Uterus (tissue), 4 donors: ENCODE data around the gene KIRREL3. TPM values are rescaled to one million over a fixed set of nuclear protein-coding genes. Genes with fewer than 3 reads are reported as not detected.

Experiments
- DNase-seq, 2 donors: peaks; one replicate each; pipeline ENCODE4 v3.0.0-alpha.2; 2019 to 2020
- H3K27ac ChIP-seq, 2 donors: fragments of 200-600 bp; sonication (generic); 1 replicate in 1 of 2; 2 replicates in 1 of 2; pipeline ENCODE4 v1.5.1; 2016 to 2018
- H3K27me3 ChIP-seq, 2 donors: fragments of 200-600 bp; sonication (generic); one replicate each; pipeline ENCODE4 v1.5.1; 2018 to 2019; ENCODE audit warnings: control low read depth in 1 of 2
- H3K36me3 ChIP-seq, 2 donors: fragments of 200-600 bp; sonication (generic); one replicate each; pipeline ENCODE4 v1.5.1; 2019; ENCODE audit warnings: control low read depth in 1 of 2
- H3K4me1 ChIP-seq, 2 donors: fragments of 200-600 bp; sonication (generic); one replicate each; pipeline ENCODE4 v1.5.1; 2018 to 2019; ENCODE audit warnings: control low read depth in 1 of 2
- H3K4me3 ChIP-seq, 2 donors: fragments of 200-600 bp; sonication (generic); 1 replicate in 1 of 2; 2 replicates in 1 of 2; pipeline ENCODE4 v1.5.1; 2018 to 2019; ENCODE audit warnings: mild to moderate bottlenecking in 1 of 2
- H3K9me3 ChIP-seq, 2 donors: fragments of 200-600 bp; sonication (generic); one replicate each; pipeline ENCODE4 v1.5.1; 2019; ENCODE audit warnings: control low read depth in 1 of 2
- CTCF ChIP-seq, 4 experiments: fragments of 200-600 bp in 2 of 4; fragments of 450-650 bp in 2 of 4; sonication (generic) in 2 of 4; IDR thresholded peaks; one replicate each; pipeline ENCODE4 v1.5.1; 2016 to 2019; ENCODE audit warnings: antibody characterized with exemption in 4 of 4, mild to moderate bottlenecking in 2 of 4, moderate library complexity in 1 of 4
- POLR2A ChIP-seq, 2 donors: fragments of 450-650 bp; IDR thresholded peaks; one replicate each; pipeline ENCODE4 v1.6.1; 2016; ENCODE audit warnings: antibody characterized with exemption in 2 of 2, mild to moderate bottlenecking in 1 of 2, moderate library complexity in 1 of 2
- intact Hi-C: fragments of 100-400 bp; cut with DNase I; formaldehyde crosslinking; loops from one replicate; pipeline ENCODE4 v1.15.1; 2023; ENCODE audit warnings: low total_unique reads
- total RNA-seq, 4 donors: library from RNA; depleted of rRNA in 3 of 4; stranded (reverse); fragments of >200 nt in 3 of 4; gene quantifications; one replicate each; pipeline versions ENCODE4 v1.1.0 to v1.2.4, GENCODE V29; 2014 to 2023
- donor health status: DM: yes; HTN: yes; CAD: no.

Gene KIRREL3
- total RNA-seq, 4 donors from 2014 or later = 10.0 TPM; not detected in 3

- intact Hi-C loops = no loop called here
- DNase-seq = no peak
- no peaks in the 10 kb centered on the region for H3K27me3 ChIP-seq
- H3K9me3 ChIP-seq = no peaks in the 10 kb centered on the region
- TF ChIP-seq CTCF (IDR thresholded peaks at IDR 0.05) = no peak
- no peak for TF ChIP-seq POLR2A (IDR thresholded peaks at IDR 0.05)
- H3K4me3 ChIP-seq = no peak overlapping the region
- H3K27ac ChIP-seq = no peak overlapping the region
- no peaks in the 10 kb centered on the region for H3K4me1 ChIP-seq
- H3K36me3 ChIP-seq = no peaks in the 10 kb centered on the region
Observed at GRCh38 chr11:126834149-126834548, 166.4 kb downstream of the KIRREL3 start.

GRCh38 chr11:126833065-126833464 is 167.5 kb downstream of the KIRREL3 start:
- Histone ChIP-seq H3K4me1 (no peaks in the 10 kb centered on the region), H3K4me3 (no peak overlapping the region), H3K36me3 (no peaks in the 10 kb centered on the region), H3K9me3 (no peaks in the 10 kb centered on the region), H3K27me3 (no peaks in the 10 kb centered on the region), H3K27ac (no peak overlapping the region)
- TF ChIP-seq POLR2A (IDR thresholded peaks at IDR 0.05) (no peak), CTCF (IDR thresholded peaks at IDR 0.05) (no peak)
- DNase-seq = no peak
- intact Hi-C loops = no loop called here

- intact Hi-C loops = no loop called here
- Histone ChIP-seq H3K4me1 (no peaks in the 10 kb centered on the region), H3K9me3 (no peaks in the 10 kb centered on the region), H3K36me3 (no peaks in the 10 kb centered on the region), H3K27ac (no peak overlapping the region), H3K27me3 (no peaks in the 10 kb centered on the region), H3K4me3 (no peak overlapping the region)
- no peak for DNase-seq
- TF ChIP-seq POLR2A (IDR thresholded peaks at IDR 0.05) = no peak
- no peak for TF ChIP-seq CTCF (IDR thresholded peaks at IDR 0.05)
Observed at GRCh38 chr11:126832387-126832786, 168.2 kb downstream of the KIRREL3 start.

GRCh38 chr11:126830216-126830806 is 170.3 kb downstream of the KIRREL3 start:
- Histone ChIP-seq H3K36me3 (no peaks in the 10 kb centered on the region), H3K27ac (no peak overlapping the region), H3K27me3 (no peaks in the 10 kb centered on the region), H3K4me1 (no peaks in the 10 kb centered on the region), H3K4me3 (no peak overlapping the region), H3K9me3 (no peaks in the 10 kb centered on the region)
- TF ChIP-seq CTCF (IDR thresholded peaks at IDR 0.05) (no peak), POLR2A (IDR thresholded peaks at IDR 0.05) (no peak)
- DNase-seq = no peak
- intact Hi-C loops = no loop called here

- intact Hi-C loops = no loop called here
- no peaks in the 10 kb centered on the region for H3K27me3 ChIP-seq
- H3K27ac ChIP-seq = no peak overlapping the region
Observed at GRCh38 chr11:126829716-126830115, 170.9 kb downstream of the KIRREL3 start.

More at GRCh38 chr11:126829716-126830115, 170.9 kb downstream of the KIRREL3 start:
- Histone ChIP-seq H3K4me1 (no peaks in the 10 kb centered on the region), H3K4me3 (no peak overlapping the region), H3K36me3 (no peaks in the 10 kb centered on the region), H3K9me3 (no peaks in the 10 kb centered on the region)
- TF ChIP-seq POLR2A (IDR thresholded peaks at IDR 0.05) = no peak
- no peak for DNase-seq
